ENCODE measurements around the gene GALM.

GRCh38 chr2:38671946-38672345 is 6.0 kb downstream of the GALM start:
- TF ChIP-seq CTCF (IDR thresholded peaks at IDR 0.05; ENCODE audit: low read depth, low read length, poor library complexity, severe bottlenecking) (no peak), EZH2phosphoT487 (IDR thresholded peaks at IDR 0.05; ENCODE audit: borderline replicate concordance, low read length) (no peak)
